ENCODE data around the gene CPLX1.

The CPLX1 gene

GRCh38 chr4:768076-768475 is 57.9 kb downstream of the CPLX1 start:
- in situ Hi-C loops (cut with MboI; ENCODE audit: low pct_unique_long_range_greater_than_20kb, low sequenced_read_pairs, unreplicated experiment), result no loop called here
- no peak for TF ChIP-seq CTCF (IDR thresholded peaks at IDR 0.05; ENCODE audit: extremely low read depth, insufficient read depth, missing control alignments)
- no peak for DNase-seq (ENCODE audit: low spot score)

GRCh38 chr4:766559-767283 is 59.2 kb downstream of the CPLX1 start:
- TF ChIP-seq CTCF (IDR thresholded peaks at IDR 0.05; ENCODE audit: extremely low read depth, insufficient read depth, missing control alignments), result no peak
- in situ Hi-C loops (cut with MboI; ENCODE audit: low pct_unique_long_range_greater_than_20kb, low sequenced_read_pairs, unreplicated experiment), result no loop called here
- no peak for DNase-seq (ENCODE audit: low spot score)

GRCh38 chr4:766152-766515 is 59.8 kb downstream of the CPLX1 start:
- in situ Hi-C loops (cut with MboI; ENCODE audit: low pct_unique_long_range_greater_than_20kb, low sequenced_read_pairs, unreplicated experiment), result no loop called here
- DNase-seq (ENCODE audit: low spot score), result no peak
- no peak for TF ChIP-seq CTCF (IDR thresholded peaks at IDR 0.05; ENCODE audit: extremely low read depth, insufficient read depth, missing control alignments)

GRCh38 chr4:764405-765169 is 61.3 kb downstream of the CPLX1 start:
- no peak for DNase-seq (ENCODE audit: low spot score)

GRCh38 chr4:763922-764321 is 62.0 kb downstream of the CPLX1 start:
- in situ Hi-C loops (cut with MboI; ENCODE audit: low pct_unique_long_range_greater_than_20kb, low sequenced_read_pairs, unreplicated experiment), result no loop called here
- no peak for DNase-seq (ENCODE audit: low spot score)

More at GRCh38 chr4:764405-765169, 61.3 kb downstream of the CPLX1 start:
- in situ Hi-C loops (cut with MboI; ENCODE audit: low pct_unique_long_range_greater_than_20kb, low sequenced_read_pairs, unreplicated experiment), result no loop called here
- no peak for TF ChIP-seq CTCF (IDR thresholded peaks at IDR 0.05; ENCODE audit: extremely low read depth, insufficient read depth, missing control alignments)

More at GRCh38 chr4:763922-764321, 62.0 kb downstream of the CPLX1 start:
- no peak for TF ChIP-seq CTCF (IDR thresholded peaks at IDR 0.05; ENCODE audit: extremely low read depth, insufficient read depth, missing control alignments)
